Measurements from ENCODE around the gene KRT23.

Gene KRT23, protein sequence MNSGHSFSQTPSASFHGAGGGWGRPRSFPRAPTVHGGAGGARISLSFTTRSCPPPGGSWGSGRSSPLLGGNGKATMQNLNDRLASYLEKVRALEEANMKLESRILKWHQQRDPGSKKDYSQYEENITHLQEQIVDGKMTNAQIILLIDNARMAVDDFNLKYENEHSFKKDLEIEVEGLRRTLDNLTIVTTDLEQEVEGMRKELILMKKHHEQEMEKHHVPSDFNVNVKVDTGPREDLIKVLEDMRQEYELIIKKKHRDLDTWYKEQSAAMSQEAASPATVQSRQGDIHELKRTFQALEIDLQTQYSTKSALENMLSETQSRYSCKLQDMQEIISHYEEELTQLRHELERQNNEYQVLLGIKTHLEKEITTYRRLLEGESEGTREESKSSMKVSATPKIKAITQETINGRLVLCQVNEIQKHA
- 0 reads per million in 3 experiments for total RNA-seq

DNA sequence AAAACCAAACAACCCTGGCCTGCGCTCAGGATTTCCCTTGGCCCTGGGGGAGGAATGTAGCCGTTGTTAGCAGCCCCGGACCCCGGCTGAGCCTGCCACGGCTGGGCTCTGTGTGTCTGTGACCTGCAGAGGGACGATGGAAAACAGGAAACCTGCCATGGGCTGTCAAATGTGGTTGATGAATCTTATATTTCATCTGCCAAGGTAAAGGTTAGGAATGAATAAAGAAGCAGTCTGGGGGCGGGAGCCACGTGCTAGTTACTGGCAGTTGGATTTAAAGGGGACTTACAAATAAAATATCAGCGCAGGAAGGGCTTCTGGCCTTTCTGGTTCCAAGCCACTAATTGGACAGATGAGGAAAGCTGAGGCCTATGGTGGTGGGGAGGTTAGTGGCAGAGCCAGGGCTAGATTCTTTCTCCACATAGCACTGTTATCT is at the start of gene KRT23:
Gene KRT23, minus strand, starts transcription at position 263 of the 436 bp plus-strand sequence. CDS start 1,043 bp downstream, outside the sequence.
- DNase-seq = no peak

DNA sequence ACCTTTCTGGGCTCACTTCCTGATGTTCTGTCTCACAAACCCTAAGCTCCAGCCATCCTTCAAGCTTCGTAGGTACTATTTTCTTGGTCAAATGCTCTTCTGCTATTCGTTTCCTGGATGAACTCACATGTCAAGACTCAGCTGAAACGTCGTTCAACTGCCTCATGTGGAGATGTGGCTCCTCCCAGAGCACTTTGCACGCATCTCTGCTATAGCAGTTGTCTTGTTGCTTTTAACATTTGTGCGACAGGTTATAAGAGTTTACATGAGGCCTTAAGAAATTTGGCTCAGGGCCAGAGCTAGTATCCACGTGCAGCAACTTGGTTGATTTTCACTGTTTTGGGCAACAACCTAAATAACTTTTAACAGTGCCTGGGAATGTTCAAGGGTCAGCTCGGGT is 49.5 kb upstream of the KRT23 start:
- no peak for DNase-seq

DNA sequence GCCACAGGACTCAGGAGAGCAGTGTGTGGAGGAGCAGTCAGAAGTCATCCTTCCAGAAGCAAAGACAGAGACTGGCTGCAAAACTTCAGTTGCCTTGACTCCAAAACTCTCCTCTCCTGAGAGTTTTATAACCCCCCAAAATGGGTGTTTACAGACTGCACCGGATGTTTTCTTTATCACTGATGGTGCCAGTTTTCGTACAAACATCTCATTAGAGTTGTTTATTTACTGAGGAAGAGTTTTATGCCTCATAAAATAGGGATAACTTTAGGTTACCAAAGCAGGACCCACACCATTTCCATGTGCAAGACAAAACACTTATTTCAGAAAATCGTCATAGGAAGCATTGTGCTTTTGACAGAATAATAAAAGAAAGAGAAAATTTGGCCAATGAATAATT is 46.8 kb upstream of the KRT23 start, which contains the start of gene KRT40:
Gene KRT40, minus strand, starts transcription at position 101 of the 400 bp plus-strand sequence. Its CDS starts 53 bp downstream, at position 48.
- no peak for DNase-seq

DNA sequence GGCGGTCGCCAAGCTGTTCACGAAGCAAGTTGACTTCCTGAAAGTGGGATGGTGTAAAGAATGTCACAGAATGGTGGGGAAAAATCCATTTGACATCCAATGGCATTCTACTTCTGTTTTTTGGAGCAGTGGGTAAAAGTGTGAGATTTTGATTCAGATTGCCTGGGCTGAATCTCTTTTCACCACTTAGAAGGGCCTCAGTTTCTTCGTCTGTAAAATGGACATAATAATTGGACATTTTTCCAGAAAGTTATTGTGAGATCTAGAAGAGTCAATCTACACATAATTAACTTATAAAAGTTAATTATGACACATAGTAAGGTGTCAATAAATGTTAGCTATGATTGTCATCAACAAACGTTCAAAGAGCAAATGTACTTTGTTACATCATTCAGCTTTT is 43.7 kb upstream of the KRT23 start:
- DNase-seq = no peak

DNA sequence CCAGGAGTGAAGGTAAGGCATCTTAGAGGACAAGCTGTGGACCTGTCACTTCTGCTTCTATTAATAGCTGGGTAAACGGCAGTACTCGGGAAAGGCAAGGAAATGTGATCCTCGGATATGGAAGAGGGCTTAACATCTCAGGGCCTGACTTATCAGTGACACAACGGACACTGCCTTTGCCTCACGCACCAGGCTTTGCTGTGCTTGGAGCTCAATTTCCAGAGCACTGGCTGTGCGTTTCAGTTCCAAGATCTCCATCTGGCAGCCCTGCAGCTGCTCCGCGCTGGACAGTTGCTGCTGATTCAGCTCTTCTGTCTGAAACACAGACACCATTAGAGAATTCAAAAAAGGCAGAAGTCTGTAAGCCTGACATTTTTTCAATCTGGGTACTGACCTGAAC is 43.1 kb upstream of the KRT23 start:
- no peak for DNase-seq

DNA sequence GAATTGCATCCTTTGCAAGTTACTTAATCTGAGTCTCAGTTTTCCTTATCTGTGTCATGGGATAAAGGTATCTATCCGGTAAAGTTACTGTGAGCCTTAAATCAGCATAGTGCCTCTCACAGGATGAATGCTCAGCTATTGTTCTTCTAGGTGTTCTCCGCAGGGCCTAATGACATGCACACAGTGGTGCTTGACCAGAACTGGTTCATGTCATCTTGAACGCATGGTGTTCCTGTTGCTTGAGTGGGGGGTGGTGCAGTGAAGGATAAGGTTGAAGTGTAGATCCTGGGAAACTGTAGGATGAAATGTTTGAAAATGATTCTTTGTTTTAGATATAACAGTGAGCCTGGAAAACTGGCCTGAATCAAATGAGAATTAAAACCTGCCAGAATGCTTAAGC is 42.7 kb upstream of the KRT23 start:
- no peak for DNase-seq

DNA sequence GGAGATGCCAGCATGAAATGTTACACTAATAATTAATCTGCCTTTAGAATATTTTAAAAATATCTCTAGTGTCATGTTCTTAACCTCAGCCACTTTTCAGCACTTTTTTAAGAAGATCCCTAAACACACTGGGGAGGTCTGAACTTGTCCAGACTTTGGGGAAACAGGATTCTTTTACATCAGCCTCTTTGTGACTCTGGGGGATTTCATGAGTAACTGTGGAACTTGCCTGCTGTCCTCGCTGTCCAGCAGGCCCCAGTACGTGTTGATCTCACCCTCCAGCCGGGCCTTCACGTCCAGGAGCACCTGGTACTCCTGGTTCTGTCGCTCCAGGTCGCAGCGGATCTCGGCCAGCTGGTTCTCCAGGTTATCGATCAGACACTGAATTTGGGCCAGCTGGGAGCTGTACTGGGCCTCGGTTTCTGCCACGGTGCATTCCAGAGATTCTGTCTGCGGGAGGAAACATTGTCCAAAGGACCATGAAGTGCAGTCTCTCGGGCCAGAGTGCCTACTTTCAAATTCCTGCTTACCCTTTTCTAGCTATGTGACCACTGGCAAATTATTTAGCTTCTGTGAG is 41.2 kb upstream of the KRT23 start:
- DNase-seq = no peak

DNA sequence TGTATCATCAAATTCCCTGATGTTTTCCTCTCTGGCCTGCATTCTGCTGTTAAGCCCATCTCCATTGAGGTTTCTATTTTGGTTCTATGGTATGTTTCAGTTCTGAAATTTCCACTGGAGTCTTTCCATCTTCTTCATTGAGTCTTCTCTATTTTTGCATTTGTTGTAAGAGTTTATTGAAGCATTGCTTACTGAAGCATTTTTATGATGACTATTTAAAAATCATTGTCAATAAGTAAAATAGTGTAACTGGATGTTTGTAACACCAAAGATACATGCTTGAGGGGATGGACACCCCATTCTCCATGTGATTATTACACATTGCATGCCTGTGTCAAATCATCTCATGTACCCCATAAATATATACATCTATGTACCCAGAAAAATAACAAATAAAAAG is 38.1 kb upstream of the KRT23 start:
- no peak for DNase-seq

DNA sequence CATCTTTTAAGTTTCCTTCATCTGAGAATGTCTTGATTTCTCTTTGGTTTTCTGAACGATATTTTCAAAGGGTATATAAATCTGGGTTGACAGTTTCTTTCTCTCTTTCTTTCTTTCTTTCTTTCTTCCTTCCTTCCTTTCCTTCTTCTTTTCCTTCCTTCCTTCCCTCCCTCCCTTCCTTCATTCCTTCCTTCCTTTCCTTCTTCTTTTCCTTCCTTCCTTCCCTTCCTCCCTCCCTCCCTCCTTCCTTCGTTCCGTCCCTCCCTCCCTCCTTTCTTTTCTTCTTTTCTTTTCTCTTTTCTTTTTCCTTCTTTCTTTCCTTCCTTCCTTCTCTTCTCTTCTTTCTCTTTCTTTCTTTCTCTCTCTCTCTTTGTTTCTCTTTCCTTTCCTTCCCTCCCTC is 36.9 kb upstream of the KRT23 start:
- no peak for DNase-seq

DNA sequence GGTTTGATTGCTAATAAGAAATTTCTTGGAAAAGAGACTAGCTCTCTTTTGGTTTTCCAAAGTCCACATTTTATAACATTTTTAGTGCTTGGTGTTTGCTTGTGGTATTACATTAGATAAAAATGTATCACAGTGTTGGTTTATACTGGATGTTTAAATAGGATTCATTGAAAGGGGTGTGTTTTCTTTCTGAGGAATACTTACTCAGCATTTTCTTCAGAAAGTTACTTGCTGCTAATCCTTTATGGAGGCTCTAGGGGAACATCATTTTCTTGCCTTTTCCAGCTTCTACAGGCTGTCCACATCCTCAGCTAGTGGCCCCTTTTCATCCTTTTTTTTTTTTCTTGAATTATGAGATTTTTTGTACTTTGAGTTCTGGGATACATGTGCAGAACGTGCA is 30.1 kb upstream of the KRT23 start:
- no peak for DNase-seq

DNA sequence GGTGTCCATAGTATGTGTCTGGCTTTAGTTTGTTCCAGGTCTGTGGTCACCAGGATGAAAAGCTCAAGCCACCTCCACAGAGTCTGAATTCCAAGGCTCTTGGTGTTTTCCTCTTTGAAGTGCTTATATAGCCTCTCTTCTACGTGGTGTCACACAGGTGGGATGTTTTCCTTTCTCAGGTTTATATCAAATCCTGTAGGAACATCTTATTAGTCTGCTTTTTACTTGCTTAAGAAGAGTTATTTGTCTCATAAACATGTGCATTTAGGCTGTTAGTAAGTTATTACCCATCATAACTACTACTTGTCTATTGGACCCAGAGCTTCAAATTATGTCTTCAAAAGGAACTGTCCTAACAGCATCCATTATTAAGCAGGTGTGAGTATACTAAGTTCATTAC is 29.4 kb upstream of the KRT23 start, which contains the start of gene KRT39:
Gene KRT39, minus strand, starts transcription at position 101 of the 400 bp plus-strand sequence. Its CDS starts 92 bp downstream, at position 9.
- DNase-seq = no peak

DNA sequence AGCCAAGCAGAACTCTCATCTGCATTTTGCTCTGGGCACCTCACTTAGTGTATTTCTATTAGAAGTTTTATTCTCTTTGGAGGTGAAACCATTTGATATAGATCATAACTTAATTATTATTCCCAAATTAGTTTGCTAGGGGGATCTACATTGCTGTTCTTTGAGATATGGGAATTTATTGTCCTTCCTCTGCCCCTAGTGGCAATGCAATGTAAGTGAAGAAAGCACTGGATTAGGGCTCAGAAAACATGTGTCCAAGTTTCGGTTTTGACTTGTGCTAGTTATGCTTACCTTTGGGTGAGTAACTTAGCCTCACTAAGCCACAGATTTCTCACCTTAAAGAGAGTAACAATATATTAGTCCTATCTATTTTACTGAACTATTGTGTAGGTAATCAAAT is 26.4 kb upstream of the KRT23 start:
- no peak for DNase-seq

DNA sequence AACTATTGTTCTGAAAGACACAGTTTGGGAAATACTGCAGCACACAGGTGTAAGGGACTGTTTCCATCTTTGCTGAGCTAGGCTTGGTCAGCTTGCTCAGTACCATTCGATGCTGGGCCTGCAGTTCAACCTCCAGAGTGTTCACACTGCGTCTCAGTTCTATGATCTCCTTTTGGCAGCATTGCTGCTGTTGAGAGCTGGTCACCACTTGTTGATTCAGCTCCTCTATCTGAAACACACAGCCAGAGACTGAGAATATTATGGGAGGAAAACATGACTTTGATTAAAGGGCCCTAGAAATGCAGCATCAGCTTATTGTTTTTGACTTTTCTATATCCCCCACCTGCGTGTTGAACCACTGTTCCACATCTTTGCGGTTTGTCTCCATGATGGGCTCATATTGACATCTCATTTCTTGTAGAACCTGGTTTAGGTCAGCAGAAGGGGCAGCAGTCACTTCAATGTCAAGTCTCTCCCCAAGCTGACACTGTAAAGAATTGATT is 24.7 kb upstream of the KRT23 start:
- no peak for DNase-seq

DNA sequence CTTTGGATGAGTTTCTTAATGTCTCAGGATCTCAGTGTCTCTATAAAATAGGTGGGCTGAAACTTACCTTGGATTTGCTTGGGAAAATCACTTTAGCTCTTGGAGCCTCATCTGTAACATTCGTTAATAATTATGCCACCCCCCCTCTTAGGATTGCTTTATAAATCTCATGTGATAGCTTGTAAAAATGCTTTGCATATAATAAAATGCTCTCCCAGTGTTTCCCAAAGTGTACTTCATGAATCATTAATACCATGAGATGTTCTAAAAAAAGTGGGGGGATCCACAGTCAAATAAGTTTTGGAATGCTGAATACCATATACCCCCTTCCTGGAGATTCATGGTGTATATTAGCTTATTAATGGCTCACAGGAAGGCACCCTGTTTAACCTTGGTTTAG is 24.1 kb upstream of the KRT23 start:
- DNase-seq = no peak

DNA sequence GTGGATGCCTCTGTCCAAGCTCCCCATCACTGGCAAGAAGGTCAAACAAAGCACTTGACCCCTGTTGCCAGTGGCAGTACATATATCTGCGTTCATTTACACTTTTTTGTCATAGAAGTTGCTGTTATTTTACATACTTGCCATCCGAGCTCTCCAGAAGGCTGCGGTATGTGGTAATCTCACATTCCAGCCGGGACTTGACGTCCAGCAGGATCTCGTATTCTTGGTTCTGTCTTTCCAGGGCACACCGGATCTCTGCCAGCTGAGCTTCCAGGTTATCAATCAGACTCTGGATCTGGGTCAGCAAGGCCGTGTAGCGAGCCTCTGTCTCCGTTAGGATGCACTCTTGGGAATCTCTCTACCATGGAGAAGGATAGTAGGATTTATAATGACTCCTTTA is 22.7 kb upstream of the KRT23 start:
- DNase-seq = no peak

DNA sequence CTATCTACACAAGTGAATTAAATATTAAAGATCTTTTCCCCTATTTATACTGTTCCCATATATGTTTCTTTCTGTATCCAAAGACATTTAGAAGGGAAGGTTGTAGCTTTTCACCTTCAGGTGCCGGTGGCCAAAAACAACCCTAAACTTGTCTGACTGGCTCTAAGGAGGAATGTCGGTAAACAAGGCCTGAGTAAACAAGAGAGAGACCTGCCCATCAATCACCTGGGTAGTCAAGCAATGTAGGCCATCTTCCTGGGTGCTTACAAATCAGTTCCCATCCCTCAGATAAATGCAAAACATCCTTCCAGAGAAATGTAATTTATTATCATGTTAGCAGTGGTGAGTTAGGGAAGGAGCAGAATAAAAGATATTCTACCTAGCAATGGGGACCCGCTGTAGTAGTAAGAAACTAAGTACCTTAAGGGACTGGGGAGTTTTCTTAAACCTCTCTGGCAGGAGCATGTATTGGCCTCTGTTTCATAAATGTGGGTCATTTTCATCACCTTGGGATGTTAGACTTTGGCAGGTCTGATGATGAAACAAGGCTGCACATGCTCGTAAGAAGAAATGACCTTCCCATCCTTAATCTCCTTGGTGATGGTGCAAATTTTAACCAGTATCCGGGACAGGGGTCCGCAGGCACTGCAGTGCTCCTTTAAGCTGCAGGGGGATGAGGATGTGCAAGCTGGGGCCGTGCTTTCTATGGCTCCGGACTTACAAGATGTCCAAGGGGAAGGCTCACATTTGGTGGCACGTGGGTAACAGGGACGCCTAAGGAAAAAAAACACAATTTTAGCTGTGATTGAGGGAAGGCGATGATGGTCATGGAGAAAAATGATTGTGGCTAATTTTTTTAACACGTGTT is 20.9 kb upstream of the KRT23 start:
- no peak for DNase-seq

DNA sequence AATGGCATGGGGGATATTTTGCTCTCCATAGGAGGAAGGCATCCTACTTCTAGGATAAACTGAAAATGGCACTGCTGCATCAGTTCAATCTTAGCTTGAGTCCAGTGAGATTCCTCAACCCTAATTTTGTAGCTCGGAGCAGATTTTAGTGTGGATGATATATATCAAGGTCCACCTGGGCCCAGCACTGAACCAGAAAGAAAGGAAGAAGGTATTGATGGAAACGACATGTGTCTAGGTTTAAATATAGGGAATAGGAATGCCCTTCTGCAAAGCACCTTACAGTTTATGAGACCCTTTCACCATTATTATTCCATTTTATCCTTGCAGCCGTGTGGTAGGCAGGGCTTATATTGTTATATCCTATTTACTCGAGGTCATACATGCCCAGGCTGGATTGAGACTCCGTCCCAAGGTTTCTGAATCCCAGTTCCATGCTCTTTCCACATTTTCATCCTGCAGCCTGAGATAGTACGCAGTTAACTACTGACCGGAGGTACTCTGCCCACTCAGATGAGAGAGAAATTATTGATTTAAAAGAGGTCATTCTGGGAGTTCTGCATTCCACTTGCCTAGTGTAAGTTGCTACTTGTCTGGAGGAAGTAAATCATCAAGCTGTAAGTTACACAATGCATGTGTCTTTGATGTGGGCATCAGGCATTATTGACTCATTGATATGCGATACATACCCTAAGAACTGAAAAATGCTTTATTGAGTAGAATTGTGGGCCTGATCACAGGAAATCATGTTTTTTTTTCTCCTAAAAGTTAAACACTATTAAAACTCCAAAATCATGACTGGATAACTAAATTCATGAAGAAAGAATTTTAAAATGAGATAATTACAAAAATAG is 19.2 kb upstream of the KRT23 start:
- no peak for DNase-seq

DNA sequence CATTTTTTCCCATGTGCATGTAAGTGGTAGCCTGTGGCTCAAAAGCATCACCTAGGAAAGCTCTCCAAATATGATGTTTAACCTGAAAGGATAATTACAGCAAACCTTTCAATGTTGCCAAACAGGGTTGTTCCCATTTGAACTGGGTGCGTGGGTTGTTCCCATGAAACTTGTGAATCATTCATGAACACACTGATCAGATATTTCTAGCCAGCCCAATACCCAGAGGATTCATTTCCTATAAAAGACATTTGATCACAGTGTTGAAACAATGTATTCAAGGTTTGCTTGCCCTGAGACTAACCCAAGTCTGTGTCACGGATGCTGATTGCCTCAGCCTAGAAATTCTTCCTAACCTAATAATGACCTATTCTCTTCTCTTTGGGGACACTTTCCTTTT is 16.4 kb upstream of the KRT23 start:
- no peak for DNase-seq

DNA sequence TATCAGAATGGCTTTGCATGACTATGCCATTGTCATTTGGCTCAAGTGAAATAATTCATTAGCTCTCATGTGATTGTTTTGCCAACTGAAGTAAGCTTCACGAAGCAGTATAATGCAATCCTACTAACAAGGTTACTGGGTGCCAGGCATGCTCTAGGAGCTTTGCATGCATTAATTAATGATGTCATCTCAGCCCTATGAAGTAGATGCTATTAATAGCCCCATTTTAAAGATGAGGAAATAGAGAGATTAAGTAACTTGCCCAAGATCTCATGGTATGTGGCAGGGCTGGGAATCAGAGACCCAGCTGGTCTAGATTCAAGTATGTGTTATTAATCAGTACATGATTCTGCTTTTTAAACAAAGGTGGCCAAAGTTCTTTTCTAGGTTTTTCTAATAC is 15.2 kb upstream of the KRT23 start:
- no peak for DNase-seq

DNA sequence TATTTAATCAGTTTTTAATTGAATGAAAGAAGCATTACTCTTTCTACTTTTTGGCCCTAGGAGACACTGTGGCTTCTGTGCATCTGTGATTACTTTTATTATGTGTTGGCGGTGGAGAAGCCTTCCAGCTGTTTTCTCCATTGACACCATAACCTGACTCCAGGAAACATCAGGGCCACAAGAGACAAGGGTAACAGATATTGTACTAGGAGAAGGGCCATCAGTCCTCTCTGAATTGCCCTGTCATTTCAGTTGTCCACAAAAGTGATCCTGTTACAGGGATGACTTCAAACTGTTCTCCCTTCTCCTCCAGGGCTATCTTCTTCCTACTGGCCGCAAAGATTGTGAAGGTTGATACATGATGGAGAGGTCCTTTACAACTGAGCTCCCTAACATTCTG is 14.7 kb upstream of the KRT23 start:
- no peak for DNase-seq

DNA sequence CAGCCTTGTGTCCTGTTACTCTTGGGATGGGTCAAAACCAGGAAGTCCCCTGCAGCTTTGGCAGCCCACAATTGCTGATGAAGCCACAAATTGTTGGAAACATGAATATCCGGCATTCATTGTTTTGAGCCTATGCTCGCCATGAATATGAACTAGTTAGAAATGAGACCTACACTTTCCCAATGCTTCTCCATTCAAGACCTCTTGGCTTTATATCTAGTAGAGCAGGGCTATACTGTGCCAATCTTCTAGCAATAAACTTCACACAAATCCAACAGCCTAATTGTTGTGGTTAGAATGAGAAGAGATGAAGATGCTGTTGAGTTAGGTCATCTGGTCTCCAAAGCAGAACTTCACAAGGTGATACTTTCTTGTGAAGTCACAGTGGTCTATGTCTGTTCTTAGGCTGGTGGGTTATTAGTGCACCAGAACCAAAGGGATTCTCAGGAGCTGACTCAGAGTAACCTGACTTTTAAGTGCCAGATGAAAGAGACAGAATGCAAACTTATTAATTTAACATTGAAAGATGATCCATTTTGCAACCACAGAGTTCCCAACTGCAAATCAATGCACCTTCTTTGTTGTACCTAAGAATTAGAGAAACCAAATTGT is 13.7 kb upstream of the KRT23 start:
- no peak for DNase-seq

DNA sequence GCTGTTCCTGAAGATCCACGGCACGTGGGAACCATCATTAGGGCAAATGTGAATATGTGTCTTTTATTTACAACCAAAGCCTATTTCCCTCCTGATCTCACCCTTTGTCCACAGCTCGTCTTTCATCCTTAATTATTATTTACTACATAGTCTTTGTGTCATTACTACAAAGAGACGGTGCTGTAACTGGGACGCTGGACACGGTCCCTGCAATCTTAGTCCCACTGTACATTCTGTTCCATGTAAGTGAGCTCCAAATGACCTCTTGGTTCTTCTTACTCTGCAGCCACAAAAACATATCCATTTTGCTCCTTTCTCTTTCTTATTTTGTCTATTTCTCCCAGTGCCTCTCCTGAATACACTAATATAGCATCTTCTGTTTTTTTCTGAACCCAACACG is 12.7 kb upstream of the KRT23 start:
- no peak for DNase-seq
